Diencephalon (tissue), 1 donor: ENCODE results near the gene NMUR1. TPM values are rescaled to one million over a fixed set of nuclear protein-coding genes. Genes with fewer than 3 reads are reported as not detected.

Experiments
- small RNA-seq: library from RNA; depleted of rRNA; stranded (forward); fragments of <200 nt; gene quantifications from one replicate; pipeline ENCODE3, GENCODE V24; 2014
- total RNA-seq: library from RNA; depleted of rRNA; stranded (reverse); fragments of >200 nt; gene quantifications from one replicate; pipeline ENCODE4 v1.2.3, GENCODE V29; 2014

Gene NMUR1, protein sequence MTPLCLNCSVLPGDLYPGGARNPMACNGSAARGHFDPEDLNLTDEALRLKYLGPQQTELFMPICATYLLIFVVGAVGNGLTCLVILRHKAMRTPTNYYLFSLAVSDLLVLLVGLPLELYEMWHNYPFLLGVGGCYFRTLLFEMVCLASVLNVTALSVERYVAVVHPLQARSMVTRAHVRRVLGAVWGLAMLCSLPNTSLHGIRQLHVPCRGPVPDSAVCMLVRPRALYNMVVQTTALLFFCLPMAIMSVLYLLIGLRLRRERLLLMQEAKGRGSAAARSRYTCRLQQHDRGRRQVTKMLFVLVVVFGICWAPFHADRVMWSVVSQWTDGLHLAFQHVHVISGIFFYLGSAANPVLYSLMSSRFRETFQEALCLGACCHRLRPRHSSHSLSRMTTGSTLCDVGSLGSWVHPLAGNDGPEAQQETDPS
- 1.2 TPM for total RNA-seq

DNA sequence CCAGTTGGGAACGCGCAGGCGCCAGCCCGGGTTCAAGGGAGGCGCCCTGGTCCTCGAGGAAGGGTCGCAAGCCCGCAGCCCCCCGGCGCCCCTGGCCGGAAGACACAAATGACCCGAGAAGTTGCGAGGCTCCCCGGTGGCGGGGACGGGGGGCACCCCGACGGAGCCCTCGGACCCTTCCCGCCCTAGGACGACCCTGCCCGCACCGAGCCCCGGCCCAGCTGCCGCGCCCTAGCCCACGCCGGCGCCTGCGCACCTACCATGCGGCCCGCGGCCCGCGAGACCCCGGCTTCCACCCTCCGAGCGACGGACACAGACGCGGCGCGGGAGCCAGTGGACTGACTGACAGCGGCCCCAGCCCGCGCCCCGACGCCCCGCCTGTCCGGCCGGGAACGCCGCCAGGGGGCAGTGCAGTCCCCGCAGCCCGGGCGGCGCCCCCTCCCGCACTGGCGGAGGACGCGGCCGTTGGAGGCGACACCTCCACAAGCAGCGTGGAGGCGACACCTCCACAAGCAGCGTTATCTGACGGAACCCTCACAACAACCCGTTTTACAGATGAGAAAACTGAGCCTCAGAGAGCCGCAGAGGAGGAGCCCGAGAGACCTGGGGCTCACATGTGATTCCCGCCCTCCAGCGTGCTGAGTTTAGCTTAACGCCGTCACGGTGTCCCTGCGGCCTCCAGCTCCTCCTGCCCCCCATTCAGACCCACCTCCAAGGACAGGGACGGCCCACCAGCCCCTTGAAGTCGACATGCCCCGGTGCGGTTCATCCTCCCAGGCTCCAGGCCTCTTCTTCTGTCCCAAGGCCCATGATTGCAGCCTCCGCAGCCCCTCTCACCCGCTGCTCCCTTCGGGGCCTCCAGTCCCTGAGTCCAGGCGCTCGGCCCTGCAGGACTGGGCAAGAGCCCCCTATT is at the start of gene NMUR1:
NMUR1 (minus strand) TSS at position 347 of the 913 bp plus-strand sequence; CDS start at position 263, 84 bp downstream.

Small RNA genes lying within 50 kb of the gene (small RNA-seq; reads per million reads assigned to genes)
- gene RNU2-22P: 0.33 reads per million, percentile 29 among the genes with 10 or more reads in this experiment

Other genes with a start within 250 kb of the NMUR1 start
- gene B3GNT7, start 134.7 kb downstream of the NMUR1 start, total RNA-seq: 9.0 TPM
- gene NCL, start 66.0 kb downstream of the NMUR1 start, total RNA-seq: 137 TPM
- not detected for gene TEX44, start 62.4 kb upstream of the NMUR1 start, total RNA-seq
- 591 TPM for gene PTMA, start 178.1 kb upstream of the NMUR1 start, total RNA-seq